ENCODE data around the gene SPTB.

- TF ChIP-seq SUZ12 (IDR thresholded peaks at IDR 0.05; ENCODE audit: extremely low read depth, insufficient read depth, insufficient read length) (no peak), ZNF274 (IDR thresholded peaks at IDR 0.05; ENCODE audit: low read depth, low read length) (no peak)
These were observed 21.5 kb downstream of the SPTB start for GRCh38 chr14:64857979-64858744.

All from NT2/D1 (cell line).